HG02852 (cell line): ENCODE data around the gene PLAC8.
"Not testable (repeated sequence)": the region's sequence is repeated elsewhere in the genome, so short reads cannot be mapped to it uniquely, and the experiment has no call there.

Source experiments
- ATAC-seq: cut with Tn5 transposase; IDR thresholded peaks from one replicate; pipeline ENCODE4 v1.9.1; 2021; ENCODE audit warnings: mild to moderate bottlenecking, moderate library complexity; ENCODE audit not compliant: unreplicated experiment

Gene PLAC8

GRCh38 chr4:83114576-83114975 is at the start of gene PLAC8:
PLAC8 (minus strand) TSS chr4:83114729; CDS start chr4:83107921, 6,808 bp downstream.
- peak; percentile 41 for ATAC-seq

GRCh38 chr4:83153417-83153816 is 38.9 kb upstream of the PLAC8 start:
- ATAC-seq = no peak

- ATAC-seq = no peak
Observed at GRCh38 chr4:83152746-83153145, 38.2 kb upstream of the PLAC8 start.

- ATAC-seq = no peak
Observed at GRCh38 chr4:83151651-83152050, 37.1 kb upstream of the PLAC8 start.

- no peak for ATAC-seq
Observed at GRCh38 chr4:83150653-83151330, 36.3 kb upstream of the PLAC8 start.

- ATAC-seq = no peak
Observed at GRCh38 chr4:83149865-83150652, 35.5 kb upstream of the PLAC8 start.

GRCh38 chr4:83146841-83147240 is 32.3 kb upstream of the PLAC8 start:
- no peak for ATAC-seq

GRCh38 chr4:83145776-83146175 is 31.2 kb upstream of the PLAC8 start:
- ATAC-seq = not testable (repeated sequence)

GRCh38 chr4:83139514-83140156 is 25.1 kb upstream of the PLAC8 start:
- ATAC-seq = no peak

GRCh38 chr4:83138946-83139345 is 24.4 kb upstream of the PLAC8 start:
- no peak for ATAC-seq

GRCh38 chr4:83132065-83132464 is 17.5 kb upstream of the PLAC8 start:
- no peak for ATAC-seq

- no peak for ATAC-seq
Observed at GRCh38 chr4:83129264-83129663, 14.7 kb upstream of the PLAC8 start.

- ATAC-seq = no peak
Observed at GRCh38 chr4:83128240-83128929, 13.9 kb upstream of the PLAC8 start.

GRCh38 chr4:83125738-83126141 is 11.2 kb upstream of the PLAC8 start:
- no peak for ATAC-seq

- no peak for ATAC-seq
Observed at GRCh38 chr4:83124111-83124780, 9.7 kb upstream of the PLAC8 start.

GRCh38 chr4:83121246-83121645 is 6.7 kb upstream of the PLAC8 start:
- no peak for ATAC-seq

- ATAC-seq = no peak
Observed at GRCh38 chr4:83118869-83119268, 4.3 kb upstream of the PLAC8 start.

- ATAC-seq = no peak
Observed at GRCh38 chr4:83115656-83116285, 1.2 kb upstream of the PLAC8 start.

- ATAC-seq = no peak
Observed at GRCh38 chr4:83115000-83115399, 471 bp upstream of the PLAC8 start.

GRCh38 chr4:83113429-83113786 is 1.1 kb downstream of the PLAC8 start:
- no peak for ATAC-seq
